ENCODE measurements around the gene NECAP2. TPM values are rescaled to one million over a fixed set of nuclear protein-coding genes. Genes with fewer than 3 reads are reported as not detected.
"Not testable (repeated sequence)": the region's sequence is repeated elsewhere in the genome, so short reads cannot be mapped to it uniquely, and the experiment has no call there.

The NECAP2 gene
- total and polyA plus RNA-seq, 12 donors, result 7.9 to 34.0 (median 13.0) TPM

- peaks cover 0 to 99% (median 28%) of the 10 kb centered on the region in 9 donors for H3K36me3 ChIP-seq
- TF ChIP-seq, protein P1, sequence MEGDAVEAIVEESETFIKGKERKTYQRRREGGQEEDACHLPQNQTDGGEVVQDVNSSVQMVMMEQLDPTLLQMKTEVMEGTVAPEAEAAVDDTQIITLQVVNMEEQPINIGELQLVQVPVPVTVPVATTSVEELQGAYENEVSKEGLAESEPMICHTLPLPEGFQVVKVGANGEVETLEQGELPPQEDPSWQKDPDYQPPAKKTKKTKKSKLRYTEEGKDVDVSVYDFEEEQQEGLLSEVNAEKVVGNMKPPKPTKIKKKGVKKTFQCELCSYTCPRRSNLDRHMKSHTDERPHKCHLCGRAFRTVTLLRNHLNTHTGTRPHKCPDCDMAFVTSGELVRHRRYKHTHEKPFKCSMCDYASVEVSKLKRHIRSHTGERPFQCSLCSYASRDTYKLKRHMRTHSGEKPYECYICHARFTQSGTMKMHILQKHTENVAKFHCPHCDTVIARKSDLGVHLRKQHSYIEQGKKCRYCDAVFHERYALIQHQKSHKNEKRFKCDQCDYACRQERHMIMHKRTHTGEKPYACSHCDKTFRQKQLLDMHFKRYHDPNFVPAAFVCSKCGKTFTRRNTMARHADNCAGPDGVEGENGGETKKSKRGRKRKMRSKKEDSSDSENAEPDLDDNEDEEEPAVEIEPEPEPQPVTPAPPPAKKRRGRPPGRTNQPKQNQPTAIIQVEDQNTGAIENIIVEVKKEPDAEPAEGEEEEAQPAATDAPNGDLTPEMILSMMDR (IDR thresholded peaks at IDR 0.05), result no peak
- DNase-seq (no peak), ATAC-seq (no peak)
- H3K27me3 ChIP-seq, result no peaks in the 10 kb centered on the region
- intact Hi-C loops (cut with DNase I), result no loop called here
- H3K9me3 ChIP-seq, result no peaks in the 10 kb centered on the region
- WGBS, 2 donors, result 94 to 99% methylated on average over 12 of the region's 12 CpGs
- no peak overlapping the region for H3K27ac ChIP-seq
- no peak overlapping the region for H3K4me3 ChIP-seq
- H3K4me1 ChIP-seq, result no peaks in the 10 kb centered on the region
Observed at GRCh38 chr1:16478091-16478490, 37.6 kb downstream of the NECAP2 start.

DNA sequence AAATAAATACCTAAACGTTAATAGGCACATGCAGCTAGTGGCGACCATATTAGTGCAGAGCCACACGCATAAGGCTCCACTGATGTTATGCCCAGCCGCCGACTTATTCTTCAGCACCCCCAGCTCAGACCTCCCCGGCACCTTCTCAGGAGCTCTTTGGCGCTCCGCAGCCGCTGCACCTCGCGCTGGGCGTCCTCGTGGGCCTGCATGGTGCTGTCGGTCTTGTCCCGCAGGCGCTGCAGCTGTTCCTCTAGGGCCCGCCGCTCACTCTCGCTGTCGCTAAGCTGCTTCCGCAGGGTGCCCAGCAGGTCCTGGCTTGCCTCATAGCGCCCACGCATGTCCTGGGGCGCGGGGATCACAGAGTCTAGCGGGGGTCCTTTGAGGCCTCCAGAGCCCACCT, 42.6 kb downstream of the NECAP2 start:
- H3K27ac ChIP-seq; intact Hi-C loops (cut with DNase I); H3K27me3 ChIP-seq; H3K4me3 ChIP-seq; DNase-seq; ATAC-seq; H3K9me3 ChIP-seq; H3K4me1 ChIP-seq: not testable (repeated sequence)
- 95 to 98% methylated on average over 19 to 26 of the region's 26 CpGs for WGBS, 2 donors
- H3K36me3 ChIP-seq, result peaks cover 0 to 97% (median 24%) of the 10 kb centered on the region in 9 donors

GRCh38 chr1:16483639-16484500, 43.3 kb downstream of the NECAP2 start:
- H3K4me3 ChIP-seq; H3K27me3 ChIP-seq; intact Hi-C loops (cut with DNase I); H3K9me3 ChIP-seq; H3K4me1 ChIP-seq; H3K27ac ChIP-seq; DNase-seq: not testable (repeated sequence)
- 85 to 92% methylated on average over 11 to 45 of the region's 45 CpGs for WGBS, 2 donors
- ATAC-seq, result peak in 1 of 8 donors; percentile 38
- peaks cover 0 to 97% (median 24%) of the 10 kb centered on the region in 9 donors for H3K36me3 ChIP-seq

- DNase-seq (no peak), ATAC-seq (peak in 1 of 8 donors; percentile 39)
- Histone ChIP-seq H3K27me3 (no peaks in the 10 kb centered on the region), H3K4me3 (no peak overlapping the region), H3K36me3 (peaks cover 0 to 97% (median 24%) of the 10 kb centered on the region in 9 donors), H3K9me3 (no peaks in the 10 kb centered on the region), H3K4me1 (no peaks in the 10 kb centered on the region), H3K27ac (no peak overlapping the region)
- 93 to 100% methylated on average over 6 to 8 of the region's 8 CpGs for WGBS, 2 donors
- TF ChIP-seq, protein P1 (IDR thresholded peaks at IDR 0.05), result no peak
- intact Hi-C loops (cut with DNase I), result no loop called here
Observed at GRCh38 chr1:16484501-16484835, 43.9 kb downstream of the NECAP2 start.

GRCh38 chr1:16484931-16485330, 44.4 kb downstream of the NECAP2 start:
- no peak overlapping the region for H3K27ac ChIP-seq
- TF ChIP-seq, protein P1 (IDR thresholded peaks at IDR 0.05), result no peak
- H3K27me3 ChIP-seq, result no peaks in the 10 kb centered on the region
- no peaks in the 10 kb centered on the region for H3K4me1 ChIP-seq
- peak in 1 of 8 donors; percentile 20 for ATAC-seq
- DNase-seq, result no peak
- H3K4me3 ChIP-seq, result no peak overlapping the region
- no peaks in the 10 kb centered on the region for H3K9me3 ChIP-seq
- H3K36me3 ChIP-seq, result peaks cover 0 to 97% (median 24%) of the 10 kb centered on the region in 9 donors
- intact Hi-C loops (cut with DNase I), result no loop called here
- WGBS, 2 donors, result 93 to 94% methylated on average over 6 of the region's 6 CpGs

DNA sequence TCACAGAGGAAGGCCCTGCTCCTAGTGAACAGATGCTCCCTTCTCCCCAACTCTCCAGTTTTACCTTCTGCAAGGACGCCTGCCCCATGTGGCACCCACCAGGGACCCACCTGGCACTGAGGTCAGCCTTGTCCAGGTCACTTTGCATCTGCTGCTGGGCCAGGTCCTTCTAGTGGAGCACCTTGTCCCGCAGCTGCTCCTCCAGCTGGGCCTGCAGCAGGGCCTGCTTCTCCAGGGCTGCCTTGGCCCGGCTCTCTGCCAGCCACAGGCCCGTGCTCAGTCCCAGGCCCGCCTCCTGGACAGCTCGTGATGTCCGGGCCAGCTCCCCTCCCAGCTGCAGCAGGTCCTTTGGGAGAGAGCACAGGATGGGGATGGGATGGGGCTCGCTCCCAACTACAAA, 45.8 kb downstream of the NECAP2 start:
- H3K4me1 ChIP-seq; DNase-seq; intact Hi-C loops (cut with DNase I); H3K27me3 ChIP-seq; H3K4me3 ChIP-seq; ATAC-seq; H3K27ac ChIP-seq; H3K9me3 ChIP-seq: not testable (repeated sequence)
- H3K36me3 ChIP-seq, result peaks cover 0 to 94% (median 21%) of the 10 kb centered on the region in 9 donors
- 76 to 85% methylated on average over 8 of the region's 8 CpGs for WGBS, 2 donors

GRCh38 chr1:16487011-16487410, 46.5 kb downstream of the NECAP2 start:
- H3K27ac ChIP-seq; DNase-seq; ATAC-seq; H3K4me1 ChIP-seq; intact Hi-C loops (cut with DNase I); H3K9me3 ChIP-seq; H3K4me3 ChIP-seq; H3K27me3 ChIP-seq: not testable (repeated sequence)
- peaks cover 0 to 87% (median 21%) of the 10 kb centered on the region in 9 donors for H3K36me3 ChIP-seq

- H3K4me1 ChIP-seq; H3K27me3 ChIP-seq; DNase-seq; H3K27ac ChIP-seq; ATAC-seq; H3K4me3 ChIP-seq; H3K9me3 ChIP-seq; intact Hi-C loops (cut with DNase I): not testable (repeated sequence)
- WGBS, 2 donors, result 91 to 96% methylated on average over 9 of the region's 9 CpGs
- H3K36me3 ChIP-seq, result peaks cover 0 to 65% (median 16%) of the 10 kb centered on the region in 9 donors
Observed at GRCh38 chr1:16489195-16489880, 48.8 kb downstream of the NECAP2 start.
